HepG2 (cell line): ENCODE results near the gene ZNF445. TPM values are rescaled to one million over a fixed set of nuclear protein-coding genes. Genes with fewer than 3 reads are reported as not detected.

Source experiments
- ATAC-seq: fragments of 200-7000 bp; cut with Tn5 transposase; 3 replicates; pipeline ENCODE4 v1.9.1; 2020; ENCODE audit warnings: mild to moderate bottlenecking, moderate library complexity
- BruUV-seq: library from RNA; stranded (reverse); fragments of 400-500 nt; replicated peaks from 2 replicates; lab custom pipeline; 2021; lab: Mats Ljungman, UMichigan
- CTCF ChIA-PET: fragments of 300-600 bp; formaldehyde crosslinking; extraction: SDS; loops from one replicate; lab custom pipeline; 2021; ENCODE audit warnings: low total read pairs, inconsistent platforms, low intra/inter-chr PET ratio; lab: Yijun Ruan, JAX
- POLR2A ChIA-PET: fragments of 350-600 bp; sonication (Branson Sonifier 250); formaldehyde crosslinking; loops from one replicate; lab custom pipeline; 2020; ENCODE audit warnings: antibody characterized with exemption, inconsistent platforms; lab: Yijun Ruan, JAX
- DNase-seq: peaks from one replicate; pipeline ENCODE4 v3.0.0-alpha.2; 2015; ENCODE audit warnings: low spot score
- FAIRE-seq: peaks from 3 replicates; lab custom pipeline; 2011; peaks lifted over from hg19 to GRCh38; lab: Jason Lieb, UNC
- H2AFZ ChIP-seq: one replicate; pipeline ENCODE4 v1.6.1; 2011; ENCODE audit warnings: low read length, inconsistent platforms
- H3K27ac ChIP-seq: fragments of 300-600 bp; 3 replicates; pipeline ENCODE4 v1.8.0; 2011; ENCODE audit warnings: mixed run types, mild to moderate bottlenecking, mixed read lengths, low read length, inconsistent platforms; ENCODE audit not compliant: insufficient read depth; ENCODE audit errors: extremely low read length
- H3K27me3 ChIP-seq, 2 experiments: fragments of 200-600 bp in 1 of 2; 2 replicates in 1 of 2; 3 replicates in 1 of 2; pipeline versions ENCODE4 v1.6.0 to v1.8.0; 2011; ENCODE audit warnings: low read length in 2 of 2, mild to moderate bottlenecking in 2 of 2, moderate library complexity in 2 of 2, inconsistent platforms in 1 of 2; ENCODE audit not compliant: insufficient read depth in 2 of 2, control insufficient read depth in 1 of 2
- H3K36me3 ChIP-seq, 2 experiments: fragments of 200-600 bp in 1 of 2; replicated peaks in 1 of 2; 2 replicates in 1 of 2; 3 replicates in 1 of 2; pipeline versions ENCODE4 v1.5.1 to v1.8.0; 2011; ENCODE audit warnings: low read length in 2 of 2, inconsistent platforms in 1 of 2; ENCODE audit not compliant: insufficient read depth in 2 of 2, control insufficient read depth in 1 of 2
- H3K4me1 ChIP-seq: 2 replicates; pipeline ENCODE4 v1.5.1; 2012; ENCODE audit warnings: low read length, inconsistent platforms; ENCODE audit not compliant: insufficient read depth
- H3K4me2 ChIP-seq: 2 replicates; pipeline ENCODE4 v1.6.0; 2011; ENCODE audit warnings: low read depth, low read length, inconsistent platforms
- H3K4me3 ChIP-seq, 3 experiments: fragments of 200-600 bp in 1 of 3; sonication (generic), shearing (Covaris generic) in 1 of 3; replicated peaks in 1 of 3; 2 replicates each; pipeline ENCODE4 v1.5.1; 2011 to 2016; ENCODE audit warnings: low read length in 3 of 3, inconsistent platforms in 2 of 3, low read depth in 2 of 3, mild to moderate bottlenecking in 2 of 3, control low read depth in 1 of 3, mixed read lengths in 1 of 3; ENCODE audit not compliant: insufficient read depth in 1 of 3
- H3K79me2 ChIP-seq: one replicate; pipeline ENCODE4 v1.6.1; 2011; ENCODE audit warnings: low read length, inconsistent platforms; ENCODE audit not compliant: insufficient read depth
- H3K9ac ChIP-seq: 2 replicates; pipeline ENCODE4 v1.6.0; 2011; ENCODE audit warnings: mild to moderate bottlenecking, low read depth, low read length, inconsistent platforms; ENCODE audit not compliant: insufficient read depth
- H3K9me3 ChIP-seq: 2 replicates; pipeline ENCODE4 v1.5.1; 2012; ENCODE audit warnings: mild to moderate bottlenecking, low read length
- H4K20me1 ChIP-seq: 2 replicates; pipeline ENCODE4 v1.6.0; 2011; ENCODE audit warnings: inconsistent platforms, mild to moderate bottlenecking, low read length, moderate library complexity; ENCODE audit not compliant: insufficient read depth
- KAT7 ChIP-seq: IDR thresholded peaks from 2 replicates; pipeline ENCODE4 v1.6.1; 2018; ENCODE audit warnings: borderline replicate concordance, missing compliant biosample characterization
- KMT2A ChIP-seq: sonication (generic); formaldehyde crosslinking; IDR thresholded peaks from 2 replicates; pipeline ENCODE4 v1.4.0; 2020; ENCODE audit warnings: missing genetic modification reagents
- NBN ChIP-seq: fragments of 450-650 bp; conservative IDR thresholded peaks from 2 replicates; pipeline ENCODE4 v1.6.1; 2017
- SAP130 ChIP-seq: IDR thresholded peaks from 2 replicates; pipeline ENCODE4 v1.6.1; 2016; ENCODE audit warnings: low read depth
- THYN1 ChIP-seq: sonication (generic); formaldehyde crosslinking; IDR thresholded peaks from 2 replicates; pipeline ENCODE4 v1.8.1; 2023; ENCODE audit warnings: low read depth, mild to moderate bottlenecking, moderate library complexity, missing genetic modification reagents, borderline replicate concordance
- ZFX ChIP-seq: sonication (generic); formaldehyde crosslinking; IDR thresholded peaks from 2 replicates; pipeline ENCODE4 v1.4.0; 2020; ENCODE audit warnings: mild to moderate bottlenecking, low read depth, missing genetic modification reagents, moderate library complexity
- ZNF121 ChIP-seq: sonication (generic); formaldehyde crosslinking; IDR thresholded peaks from 2 replicates; pipeline ENCODE4 v1.5.0; 2020; ENCODE audit warnings: mild to moderate bottlenecking, missing genetic modification reagents
- ZNF326 ChIP-seq: sonication (generic); formaldehyde crosslinking; IDR thresholded peaks from 2 replicates; pipeline ENCODE4 v1.4.0; 2020; ENCODE audit warnings: missing genetic modification reagents, borderline replicate concordance
- ZNF574 ChIP-seq: sonication (generic); formaldehyde crosslinking; IDR thresholded peaks from 2 replicates; pipeline ENCODE4 v1.4.0; 2020; ENCODE audit warnings: missing genetic modification reagents
- ZNF646 ChIP-seq: sonication (generic); formaldehyde crosslinking; IDR thresholded peaks from 2 replicates; pipeline ENCODE4 v1.9.0; 2021; ENCODE audit warnings: mild to moderate bottlenecking, missing genetic modification reagents
- ZNF691 ChIP-seq: sonication (generic); formaldehyde crosslinking; IDR thresholded peaks from 2 replicates; pipeline ENCODE4 v1.4.0; 2020; ENCODE audit warnings: missing genetic modification reagents, low read depth, mild to moderate bottlenecking, borderline replicate concordance
- ZNF788 ChIP-seq: sonication (generic); formaldehyde crosslinking; IDR thresholded peaks from 2 replicates; pipeline ENCODE4 v1.5.0; 2020; ENCODE audit warnings: mild to moderate bottlenecking, missing genetic modification reagents, borderline replicate concordance
- ZSCAN25 ChIP-seq: sonication (generic); formaldehyde crosslinking; IDR thresholded peaks from 2 replicates; pipeline ENCODE4 v1.8.0; 2022; ENCODE audit warnings: mild to moderate bottlenecking, missing genetic modification reagents
- WGBS: methylation state at CpG from one replicate; pipeline ENCODE4 v1.1.6; 2017; ENCODE audit warnings: low lambda C conversion rate; 5-methylcytosine and 5-hydroxymethylcytosine counted together
- in situ Hi-C: cut with HindIII; loops from 2 replicates; pipeline ENCODE4 v1.10.0; 2017; ENCODE audit warnings: low pct_unique_long_range_greater_than_20kb; ENCODE audit not compliant: extremely low pct_ligation_motif_present
- intact Hi-C: fragments of 100-400 bp; cut with micrococcal nuclease; formaldehyde crosslinking; loops from one replicate; pipeline ENCODE4 v1.10.0; 2022; ENCODE audit not compliant: unreplicated experiment
- polyA plus RNA-seq, 8 experiments: library from polyadenylated mRNA; depleted of rRNA in 3 of 8; stranded (reverse) in 7 of 8; unstranded in 1 of 8; fragments of >200 nt; fragmentation: Illumina TruSeq in 4 of 8; extraction: Trizol in 4 of 8; gene quantifications; 2 replicates each; pipeline versions ENCODE4 v1.2.1 to v1.2.3, GENCODE V29; 2011 to 2016; ENCODE audit warnings: low read depth in 4 of 8, missing spikeins in 1 of 8, mixed read lengths in 1 of 8; ENCODE audit not compliant: insufficient read depth in 1 of 8
- total RNA-seq, 5 experiments: library from RNA; depleted of rRNA; stranded (reverse); fragments of >200 nt; fragmentation: Illumina TruSeq; extraction: Trizol; gene quantifications; 2 replicates each; pipeline ENCODE4 v1.2.3, GENCODE V29; 2016; ENCODE audit warnings: low read depth in 1 of 5

ZNF445 gene
- total and polyA plus RNA-seq, 2 of the 13 experiments (the other 11 are each of a cell fraction or from before 2014, with no cell fraction given), result 4.4 to 10.3 TPM

GRCh38 chr3:44476181-44476611 lies 1.3 kb downstream of the ZNF445 start:
- no peaks in the 10 kb centered on the region; a peak in 1 of 5 replicates for H3K27me3 ChIP-seq
- no TSS peak for BruUV-seq
- TF ChIP-seq ZNF121 (CRISPR knock-in tag), result no peak
- no peak for TF ChIP-seq THYN1 (CRISPR knock-in tag)
- peak; percentile 49; the same call in 1 of the 2 replicates for TF ChIP-seq ZNF574
- TF ChIP-seq KMT2A (CRISPR knock-in tag), result 0 out of 2 replicates have a peak, but pooled peaks have one; percentile 41
- no peak for TF ChIP-seq ZNF788 (CRISPR knock-in tag)
- TF ChIP-seq ZNF691 (CRISPR knock-in tag), result no peak
- 0 out of 2 replicates have a peak, but pooled peaks have one; percentile 37 for TF ChIP-seq KAT7 (CRISPR knock-in tag)
- TF ChIP-seq ZFX (CRISPR knock-in tag), result peak; percentile 36; the same call in 1 of the 2 replicates
- no peak for TF ChIP-seq NBN
- 0 out of 2 replicates have a peak, but pooled peaks have one; percentile 23 for TF ChIP-seq ZSCAN25
- peak; percentile 87 for TF ChIP-seq ZNF646 (CRISPR knock-in tag)
- TF ChIP-seq SAP130 (CRISPR knock-in tag), result peak; percentile 54
- no peak for TF ChIP-seq ZNF326 (CRISPR knock-in tag)
- H3K4me2 ChIP-seq, result peak overlapping the region; percentile 82
- peak; percentile 23 for FAIRE-seq
- ATAC-seq, result no peak
- in situ Hi-C loops, result no loop called here
- CTCF ChIA-PET, result no interaction called here
- no peak overlapping the region for H2AFZ ChIP-seq
- H3K9me3 ChIP-seq, result no peaks in the 10 kb centered on the region
- no peaks in the 10 kb centered on the region for H4K20me1 ChIP-seq
- H3K36me3 ChIP-seq, result peaks cover 0 to 2% of the 10 kb centered on the region in 2 experiments; a peak in 2 of 5 replicates
- WGBS, result 5% methylated on average over 6 of the region's 6 CpGs
- H3K27ac ChIP-seq, result peak overlapping the region; percentile 88
- POLR2A ChIA-PET, result interaction anchor here (0.9 to 3.6 kb wide), 2 partner anchors 36 to 138 kb away, joined by 3 to 32 read pairs; partner anchors contain the start of gene TCAIM
- H3K79me2 ChIP-seq, result peaks cover 62% of the 10 kb centered on the region
- H3K4me3 ChIP-seq, result peak overlapping the region; percentile 81 to 92 (median 87)
- peak overlapping the region; percentile 71 for H3K9ac ChIP-seq
- H3K4me1 ChIP-seq, result peaks cover 68% of the 10 kb centered on the region
- no peak for DNase-seq
- intact Hi-C loops, result loop anchor here (2.0 kb wide), 1 partner anchor 153 kb away; no protein-coding TSS in a partner anchor
